Cardiac muscle cell (in vitro differentiated cells and primary cell): ENCODE measurements around the gene PRAC2. TPM values are rescaled to one million over a fixed set of nuclear protein-coding genes. Genes with fewer than 3 reads are reported as not detected.

Experiments
- DNase-seq, 2 donors: peaks; one replicate each; pipeline versions ENCODE4 v3.0.0 to v3.0.0-alpha.2; 2010 to 2017; ENCODE audit warnings: low read depth in 1 of 2, low spot score in 1 of 2
- H3K27ac ChIP-seq: fragments of 200-600 bp; sonication (generic); 2 replicates; pipeline ENCODE4 v1.5.1; 2016
- H3K27me3 ChIP-seq: fragments of 200-600 bp; sonication (generic); 2 replicates; pipeline ENCODE4 v1.6.0; 2016; ENCODE audit warnings: control low read depth
- H3K36me3 ChIP-seq: fragments of 200-600 bp; sonication (generic); 2 replicates; pipeline ENCODE4 v1.5.1; 2016; ENCODE audit warnings: control low read depth
- H3K4me1 ChIP-seq: fragments of 200-600 bp; sonication (generic); 2 replicates; pipeline ENCODE4 v1.8.1; 2017; ENCODE audit warnings: low read depth, mild to moderate bottlenecking, mixed run types
- H3K4me3 ChIP-seq: fragments of 200-600 bp; sonication (generic); 2 replicates; pipeline ENCODE4 v1.5.1; 2016; ENCODE audit warnings: mild to moderate bottlenecking
- H3K9me3 ChIP-seq: fragments of 200-600 bp; sonication (generic); 2 replicates; pipeline ENCODE4 v1.5.1; 2017; ENCODE audit warnings: low read depth, mild to moderate bottlenecking, control low read depth
- polyA plus RNA-seq: library from polyadenylated mRNA; unstranded; fragments of >200 nt; fragmentation: Nextera tagmentation; extraction: Ambion mirVana; gene quantifications from 2 replicates; pipeline ENCODE4 v1.2.1, GENCODE V29; 2016
- total RNA-seq: library from RNA; depleted of rRNA; stranded (reverse); fragments of >200 nt; gene quantifications from 2 replicates; pipeline ENCODE4 v1.2.3, GENCODE V29; 2016
- TF ChIP-seq, protein P1 (sequence below): IDR thresholded peaks from 2 replicates; pipeline ENCODE4 v1.5.1; 2012; ENCODE audit warnings: low read depth, mild to moderate bottlenecking, low read length

The PRAC2 gene
- total and polyA plus RNA-seq, 2 experiments from 2014 or later = not detected

DNA sequence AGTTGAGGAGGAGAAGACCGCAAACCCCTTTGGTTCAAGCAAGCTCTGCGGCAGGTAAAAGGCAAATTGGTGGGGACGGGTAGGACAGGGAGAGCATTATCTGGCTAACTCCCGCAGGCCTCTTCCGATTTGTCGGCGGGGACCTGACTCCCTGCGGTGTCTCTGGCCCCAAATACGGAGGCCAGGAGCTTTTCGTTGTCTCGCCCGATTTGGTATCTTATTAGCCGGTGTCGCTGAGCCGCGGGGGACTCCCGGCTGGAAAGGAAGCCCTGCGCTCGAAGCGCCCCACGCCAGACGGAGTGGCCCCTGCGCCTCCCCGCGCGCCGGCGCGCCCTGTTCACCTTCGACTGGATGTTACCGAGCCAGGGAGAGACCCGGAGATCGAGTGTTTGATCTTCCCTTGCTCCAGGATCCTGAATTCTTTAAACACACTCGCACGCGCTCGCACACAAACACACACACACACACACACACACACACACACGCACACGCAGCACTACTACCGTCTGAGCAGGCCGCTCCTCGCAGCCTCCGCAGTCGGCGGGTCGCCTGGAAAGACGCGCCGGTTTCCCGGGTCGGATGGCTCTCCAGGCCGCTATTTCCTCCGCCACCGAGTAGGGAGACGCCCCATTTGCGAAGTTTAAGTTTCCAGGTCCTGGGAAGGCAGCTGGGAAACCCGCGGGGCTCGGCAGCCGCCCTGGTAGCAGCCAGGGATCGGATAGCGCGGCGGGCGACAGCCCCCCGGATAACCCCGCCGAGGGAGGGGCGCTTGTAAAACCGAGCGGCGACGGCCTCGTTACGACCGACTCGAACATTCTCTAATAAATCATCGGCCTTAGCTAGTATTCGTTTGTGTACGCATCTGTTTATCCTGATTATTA lies 4.0 kb upstream of the PRAC2 start:
- Histone ChIP-seq H3K4me1 (no peaks in the 10 kb centered on the region), H3K4me3 (no peak overlapping the region), H3K27ac (no peak overlapping the region), H3K9me3 (no peaks in the 10 kb centered on the region), H3K27me3 (peaks cover 100% of the 10 kb centered on the region), H3K36me3 (no peaks in the 10 kb centered on the region)
- DNase-seq = peak in 1 of 2 donors; percentile 42
- TF ChIP-seq, protein P1, sequence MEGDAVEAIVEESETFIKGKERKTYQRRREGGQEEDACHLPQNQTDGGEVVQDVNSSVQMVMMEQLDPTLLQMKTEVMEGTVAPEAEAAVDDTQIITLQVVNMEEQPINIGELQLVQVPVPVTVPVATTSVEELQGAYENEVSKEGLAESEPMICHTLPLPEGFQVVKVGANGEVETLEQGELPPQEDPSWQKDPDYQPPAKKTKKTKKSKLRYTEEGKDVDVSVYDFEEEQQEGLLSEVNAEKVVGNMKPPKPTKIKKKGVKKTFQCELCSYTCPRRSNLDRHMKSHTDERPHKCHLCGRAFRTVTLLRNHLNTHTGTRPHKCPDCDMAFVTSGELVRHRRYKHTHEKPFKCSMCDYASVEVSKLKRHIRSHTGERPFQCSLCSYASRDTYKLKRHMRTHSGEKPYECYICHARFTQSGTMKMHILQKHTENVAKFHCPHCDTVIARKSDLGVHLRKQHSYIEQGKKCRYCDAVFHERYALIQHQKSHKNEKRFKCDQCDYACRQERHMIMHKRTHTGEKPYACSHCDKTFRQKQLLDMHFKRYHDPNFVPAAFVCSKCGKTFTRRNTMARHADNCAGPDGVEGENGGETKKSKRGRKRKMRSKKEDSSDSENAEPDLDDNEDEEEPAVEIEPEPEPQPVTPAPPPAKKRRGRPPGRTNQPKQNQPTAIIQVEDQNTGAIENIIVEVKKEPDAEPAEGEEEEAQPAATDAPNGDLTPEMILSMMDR = no peak

GRCh38 chr17:48719642-48720265 lies 3.2 kb upstream of the PRAC2 start:
- Histone ChIP-seq H3K4me1 (no peaks in the 10 kb centered on the region), H3K4me3 (no peak overlapping the region), H3K27me3 (peaks cover 100% of the 10 kb centered on the region), H3K36me3 (no peaks in the 10 kb centered on the region), H3K9me3 (no peaks in the 10 kb centered on the region), H3K27ac (no peak overlapping the region)
- peak in 1 of 2 donors; percentile 21 for DNase-seq
- TF ChIP-seq, protein P1 = no peak

GRCh38 chr17:48720266-48721008 lies 2.5 kb upstream of the PRAC2 start:
- no peak overlapping the region for H3K4me3 ChIP-seq
- no peak overlapping the region for H3K27ac ChIP-seq
- no peak for DNase-seq
- peaks cover 100% of the 10 kb centered on the region for H3K27me3 ChIP-seq
- no peaks in the 10 kb centered on the region for H3K4me1 ChIP-seq
- TF ChIP-seq, protein P1 = no peak
- H3K9me3 ChIP-seq = no peaks in the 10 kb centered on the region
- no peaks in the 10 kb centered on the region for H3K36me3 ChIP-seq

- Histone ChIP-seq H3K36me3 (no peaks in the 10 kb centered on the region), H3K4me3 (no peak overlapping the region), H3K27ac (no peak overlapping the region), H3K27me3 (peaks cover 100% of the 10 kb centered on the region), H3K4me1 (no peaks in the 10 kb centered on the region), H3K9me3 (no peaks in the 10 kb centered on the region)
- TF ChIP-seq, protein P1 = no peak
- no peak for DNase-seq
These were observed 2.0 kb upstream of the PRAC2 start for GRCh38 chr17:48721009-48721402.

DNA sequence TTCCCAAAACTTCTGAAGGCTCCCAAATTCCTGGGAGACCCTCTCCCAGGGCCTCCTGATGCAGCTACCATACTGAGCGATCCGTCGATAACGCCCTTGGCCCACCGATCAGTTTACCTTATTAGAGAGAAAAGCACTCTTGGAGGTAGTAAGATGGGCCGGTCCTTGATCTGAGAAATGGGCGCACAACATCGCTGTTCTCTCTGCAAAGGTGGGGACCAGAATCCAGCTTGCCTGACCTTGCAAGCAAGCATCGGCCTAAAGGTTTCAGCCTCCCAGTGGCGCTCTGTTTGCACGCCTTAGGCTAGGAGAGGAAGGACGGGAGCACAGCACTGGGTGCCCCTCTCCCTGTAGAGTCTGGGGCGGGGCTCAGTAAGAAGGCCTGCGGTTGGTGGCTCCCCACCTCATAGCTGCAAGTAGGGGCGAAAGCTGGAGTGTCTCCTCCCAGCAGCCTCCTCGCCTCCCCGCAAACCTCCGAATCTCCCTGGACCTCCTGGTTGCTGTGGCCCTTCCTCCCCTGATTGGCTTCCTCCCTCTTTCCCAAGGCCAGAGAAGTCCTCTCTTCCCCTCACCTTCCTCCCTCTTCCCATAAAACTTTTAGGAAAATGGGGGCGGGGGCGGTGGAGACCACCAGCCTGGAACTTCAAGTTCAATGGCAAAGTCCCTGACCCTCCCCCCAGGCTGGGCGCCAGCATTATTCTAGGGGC lies 631 bp upstream of the PRAC2 start, which contains the start of gene PRAC1:
PRAC1 (minus strand) TSS at position 318 of the 707 bp plus-strand sequence; CDS start at position 192, 126 bp downstream.
- TF ChIP-seq, protein P1 = no peak
- H3K4me3 ChIP-seq = no peak within 1 kb of the TSS
- no peaks in the 10 kb centered on the region for H3K9me3 ChIP-seq
- H3K27me3 ChIP-seq = peaks cover 100% of the 10 kb centered on the region
- no peaks in the 10 kb centered on the region for H3K4me1 ChIP-seq
- DNase-seq = no peak
- H3K27ac ChIP-seq = no peak within 1 kb of the TSS
- no peaks in the 10 kb centered on the region for H3K36me3 ChIP-seq
